Heart right ventricle (tissue), 16 donors: ENCODE results near the gene MYO1E. TPM values are rescaled to one million over a fixed set of nuclear protein-coding genes. Genes with fewer than 3 reads are reported as not detected.

Source experiments
- ATAC-seq, 8 donors: fragments of 200-7000 bp; cut with Tn5 transposase; one replicate each; pipeline ENCODE4 v1.9.1; 2020; ENCODE audit warnings: mild to moderate bottlenecking in 8 of 8, moderate library complexity in 8 of 8, moderate number of reproducible peaks in 1 of 8
- DNase-seq, 2 donors: peaks; one replicate each; pipeline ENCODE4 v3.0.0-alpha.2; 2020
- H3K27ac ChIP-seq, 10 donors: fragments of 200-600 bp; sonication (generic) in 2 of 10; one replicate each; pipeline versions ENCODE4 v1.5.0 to v1.8.0; 2020 to 2022; ENCODE audit warnings: mild to moderate bottlenecking in 3 of 10
- H3K27me3 ChIP-seq, 7 donors: fragments of 200-600 bp; one replicate each; pipeline ENCODE4 v1.8.0; 2021 to 2022; ENCODE audit warnings: mild to moderate bottlenecking in 2 of 7
- H3K36me3 ChIP-seq, 9 donors: fragments of 200-600 bp; sonication (generic) in 1 of 9; one replicate each; pipeline versions ENCODE4 v1.5.0 to v1.8.0; 2020 to 2022; ENCODE audit warnings: mild to moderate bottlenecking in 2 of 9
- H3K4me1 ChIP-seq, 9 donors: fragments of 200-600 bp; sonication (generic) in 1 of 9; one replicate each; pipeline versions ENCODE4 v1.5.0 to v1.8.0; 2020 to 2022; ENCODE audit warnings: mild to moderate bottlenecking in 4 of 9
- H3K4me3 ChIP-seq, 10 donors: fragments of 200-600 bp; sonication (generic) in 2 of 10; one replicate each; pipeline versions ENCODE4 v1.5.0 to v1.8.0; 2020 to 2022; ENCODE audit warnings: mild to moderate bottlenecking in 7 of 10, moderate library complexity in 2 of 10
- H3K9me3 ChIP-seq, 11 donors: fragments of 200-600 bp in 10 of 11; sonication (generic) in 2 of 11; one replicate each; pipeline versions ENCODE4 v1.5.0 to v1.8.0; 2013 to 2022; ENCODE audit warnings: mild to moderate bottlenecking in 2 of 11, control low read depth in 1 of 11, moderate library complexity in 1 of 11
- WGBS, 2 donors: extraction: QIAGEN DNeasy Blood & Tissue Kit; methylation state at CpG; one replicate each; pipeline ENCODE4 v1.1.7; 2013; ENCODE audit warnings: inconsistent platforms in 1 of 2; 5-methylcytosine and 5-hydroxymethylcytosine counted together
- intact Hi-C, 10 donors: fragments of 100-400 bp; cut with DNase I; formaldehyde crosslinking; loops; one replicate each; pipeline versions ENCODE4 v1.11.1 to v1.14.2; 2022
- polyA plus RNA-seq, 2 donors: library from polyadenylated mRNA; stranded (reverse); fragments of 200-250 nt; gene quantifications; one replicate each; pipeline ENCODE4 v1.2.3, GENCODE V29; 2013
- total RNA-seq, 10 donors: library from RNA; stranded (reverse); fragmentation: NEBNext Ultra II Directional in 3 of 10; extraction: Animal tissue kit (Norgen Biotek cat#: 25700) in 3 of 10; gene quantifications; one replicate each; pipeline versions ENCODE4 v1.2.1 to v1.2.4, GENCODE V29; 2021 to 2023
- TF ChIP-seq, protein P1 (sequence below), 9 donors: fragments of 200-600 bp; sonication (generic) in 2 of 9; IDR thresholded peaks; one replicate each; pipeline versions ENCODE4 v1.5.0 to v1.8.0; 2021 to 2022; ENCODE audit warnings: antibody characterized with exemption in 9 of 9, mild to moderate bottlenecking in 5 of 9, moderate library complexity in 1 of 9
- donor health status: Arrhythmogenic right ventricular cardiomyopathy.
- donor health status: ischemic (EF 13 %, LVEDD 7.1; RV severe dilation, severe dysfunction).
- donor health status: healthy with polysubstance abuse.
- donor health status: DM: no; HTN: yes; CAD: no.
- donor health status: DM: no; HTN: no; CAD: no.
- donor health status: ischemic (EF 25% LVEDD 6.9; RV normal size, moderate dysfunction).
- donor health status: ischemic (EF 25% LVEDD 5.7; RV mildly dilated, moderate dysfunction).
- donor health status: healthy.
- donor health status: DM: yes; HTN: yes; CAD: no.
- donor health status: Ischemic cardiomyopathy.
- donor health status: ischemic (EF 35%, LVEDD 5.7; RV mildly dilated, moderate dysfunction).
- donor health status: nonischemic (EF 11% LVEDD 7.7; RV severe dilation, severe dysfunction).
- donor health status: DM: yes; HTN: yes; CAD: no.
- donor health status: PGD.
- donor health status: ischemic (EF 29% LVEDD 5.4; RV normal size, mild dysfunction).
- donor health status: nonischemic (EF 23%, LVEDD 6.1; RV moderate dilation, normal function).

The MYO1E gene
- total and polyA plus RNA-seq, 12 donors = 9.3 to 75.3 (median 27.4) TPM

DNA sequence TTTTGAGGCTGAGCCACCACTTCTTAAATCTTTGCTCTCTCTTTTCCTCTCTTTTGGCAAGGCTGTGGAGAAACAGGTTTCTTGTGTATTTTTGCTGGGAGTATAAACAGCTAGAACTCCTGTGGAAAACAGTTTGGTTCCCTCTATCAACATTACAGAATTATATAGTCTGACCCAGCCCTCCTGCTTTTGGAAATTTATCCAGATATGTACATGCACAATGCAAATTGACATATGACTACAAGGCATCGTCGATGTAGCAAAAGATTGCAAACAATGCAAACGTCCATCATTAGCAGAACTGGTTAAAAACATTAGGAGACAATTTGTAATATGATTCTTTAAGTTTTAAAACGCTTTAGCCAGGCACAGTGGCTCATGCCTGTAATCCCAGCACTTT, 12.5 kb upstream of the MYO1E start:
- no peak overlapping the region for H3K4me3 ChIP-seq
- no peak for ATAC-seq
- TF ChIP-seq, protein P1, sequence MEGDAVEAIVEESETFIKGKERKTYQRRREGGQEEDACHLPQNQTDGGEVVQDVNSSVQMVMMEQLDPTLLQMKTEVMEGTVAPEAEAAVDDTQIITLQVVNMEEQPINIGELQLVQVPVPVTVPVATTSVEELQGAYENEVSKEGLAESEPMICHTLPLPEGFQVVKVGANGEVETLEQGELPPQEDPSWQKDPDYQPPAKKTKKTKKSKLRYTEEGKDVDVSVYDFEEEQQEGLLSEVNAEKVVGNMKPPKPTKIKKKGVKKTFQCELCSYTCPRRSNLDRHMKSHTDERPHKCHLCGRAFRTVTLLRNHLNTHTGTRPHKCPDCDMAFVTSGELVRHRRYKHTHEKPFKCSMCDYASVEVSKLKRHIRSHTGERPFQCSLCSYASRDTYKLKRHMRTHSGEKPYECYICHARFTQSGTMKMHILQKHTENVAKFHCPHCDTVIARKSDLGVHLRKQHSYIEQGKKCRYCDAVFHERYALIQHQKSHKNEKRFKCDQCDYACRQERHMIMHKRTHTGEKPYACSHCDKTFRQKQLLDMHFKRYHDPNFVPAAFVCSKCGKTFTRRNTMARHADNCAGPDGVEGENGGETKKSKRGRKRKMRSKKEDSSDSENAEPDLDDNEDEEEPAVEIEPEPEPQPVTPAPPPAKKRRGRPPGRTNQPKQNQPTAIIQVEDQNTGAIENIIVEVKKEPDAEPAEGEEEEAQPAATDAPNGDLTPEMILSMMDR (IDR thresholded peaks at IDR 0.05) = no peak
- intact Hi-C loops = loop anchor here in 1 of 10 donors (10.0 kb wide), 1 partner anchor 90 kb away; no protein-coding TSS in a partner anchor
- DNase-seq = no peak
- 78 to 79% methylated on average over 4 of the region's 4 CpGs for WGBS, 2 donors
- no peaks in the 10 kb centered on the region for H3K27me3 ChIP-seq
- peaks cover 0 to 6% (median 0%) of the 10 kb centered on the region in 9 donors for H3K4me1 ChIP-seq
- H3K36me3 ChIP-seq = peaks cover 0 to 16% (median 0%) of the 10 kb centered on the region in 9 donors
- H3K9me3 ChIP-seq = no peaks in the 10 kb centered on the region
- H3K27ac ChIP-seq = no peak overlapping the region

DNA sequence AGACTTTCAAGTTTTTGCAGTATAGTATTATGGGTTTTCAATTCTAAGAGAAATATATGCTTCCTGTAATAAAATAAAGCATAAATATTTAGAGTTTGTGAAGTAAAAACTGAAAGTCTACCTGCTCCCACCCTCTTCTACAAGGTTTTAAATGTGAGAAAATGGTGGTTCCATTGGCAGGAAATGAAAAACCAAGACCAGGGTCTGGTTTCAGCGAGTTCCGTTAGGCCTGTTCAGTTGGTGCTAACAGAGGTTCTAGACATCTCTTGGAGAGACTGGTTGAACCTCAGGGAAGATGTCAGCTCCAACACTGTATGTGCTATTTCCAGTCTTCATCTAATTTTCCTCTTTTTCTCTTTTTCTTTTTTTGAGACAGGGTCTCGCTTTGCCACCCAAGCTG, 11.8 kb upstream of the MYO1E start:
- TF ChIP-seq, protein P1 (IDR thresholded peaks at IDR 0.05) = no peak
- intact Hi-C loops = loop anchor here in 1 of 10 donors (10.0 kb wide), 1 partner anchor 90 kb away; no protein-coding TSS in a partner anchor
- WGBS, 2 donors = 96 to 97% methylated on average over 3 of the region's 3 CpGs

DNA sequence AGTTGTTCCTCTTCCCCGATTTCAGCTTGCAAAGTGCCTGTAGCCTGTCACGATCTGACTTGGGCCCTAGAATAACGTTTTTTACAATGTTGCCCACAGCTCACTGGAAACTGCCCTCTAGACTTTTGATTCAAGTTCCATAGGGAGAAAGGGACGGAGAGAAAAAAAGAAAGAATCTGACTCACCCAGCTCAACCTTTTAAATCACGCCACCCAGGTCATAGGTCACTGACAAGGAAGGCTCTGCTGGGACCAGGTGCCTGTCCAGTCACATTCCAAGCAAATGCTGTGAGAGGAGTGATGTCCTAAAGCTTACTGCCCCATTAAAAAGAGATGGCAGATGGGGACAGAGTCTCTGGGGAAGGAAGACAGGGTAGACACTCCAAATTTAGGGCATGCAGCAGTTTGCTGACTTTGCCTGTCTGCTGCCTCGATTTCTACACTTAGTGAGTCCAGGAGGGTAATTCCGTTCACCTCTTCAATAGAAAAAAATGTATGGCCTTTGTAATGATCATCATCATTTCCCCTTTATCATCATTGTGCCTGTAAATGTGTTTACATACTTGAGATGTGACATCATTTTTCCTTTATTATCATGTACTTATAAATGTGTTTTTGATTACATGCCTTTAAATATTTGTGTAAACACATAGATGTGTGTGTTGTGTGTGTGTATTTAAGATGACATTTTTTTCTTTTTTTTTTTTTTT, 8.4 kb upstream of the MYO1E start:
- Histone ChIP-seq H3K27ac (no peak overlapping the region), H3K4me3 (no peak overlapping the region), H3K9me3 (no peaks in the 10 kb centered on the region), H3K27me3 (no peaks in the 10 kb centered on the region), H3K4me1 (peaks cover 0 to 6% (median 0%) of the 10 kb centered on the region in 9 donors), H3K36me3 (peaks cover 0 to 16% (median 0%) of the 10 kb centered on the region in 9 donors)
- 72 to 73% methylated on average over 7 of the region's 7 CpGs for WGBS, 2 donors
- DNase-seq (no peak), ATAC-seq (no peak)
- intact Hi-C loops = loop anchor here in 1 of 10 donors (10.0 kb wide), 1 partner anchor 94 kb away; no protein-coding TSS in a partner anchor
- TF ChIP-seq, protein P1 (IDR thresholded peaks at IDR 0.05) = no peak

More for the DNA sequence above, 11.8 kb upstream of the MYO1E start:
- Histone ChIP-seq H3K27me3 (no peaks in the 10 kb centered on the region), H3K4me1 (peaks cover 0 to 6% (median 0%) of the 10 kb centered on the region in 9 donors), H3K9me3 (no peaks in the 10 kb centered on the region), H3K36me3 (peaks cover 0 to 16% (median 0%) of the 10 kb centered on the region in 9 donors), H3K27ac (no peak overlapping the region), H3K4me3 (no peak overlapping the region)
- ATAC-seq (no peak), DNase-seq (no peak)

DNA sequence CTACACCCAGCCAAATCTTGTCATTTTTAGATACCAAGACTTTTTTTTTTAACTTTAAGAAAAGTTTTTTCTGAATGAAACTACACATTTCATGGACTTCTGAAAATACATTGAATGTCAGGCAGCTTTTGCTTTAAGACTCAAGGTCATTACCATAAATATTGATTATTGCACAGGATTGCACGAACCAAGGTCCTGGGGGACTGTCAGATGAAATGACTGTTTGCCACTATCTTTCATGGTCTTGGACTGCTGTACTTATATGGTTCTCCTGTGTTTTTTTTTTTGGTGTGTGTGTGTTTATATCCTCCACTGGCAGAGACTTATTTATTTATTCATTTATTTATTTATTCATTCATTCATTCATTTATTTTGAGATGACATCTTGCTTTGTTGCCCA, 6.9 kb upstream of the MYO1E start:
- Histone ChIP-seq H3K27ac (no peak overlapping the region), H3K27me3 (no peaks in the 10 kb centered on the region), H3K4me3 (no peak overlapping the region), H3K36me3 (peaks cover 0 to 12% (median 0%) of the 10 kb centered on the region in 9 donors), H3K4me1 (peaks cover 0 to 6% (median 0%) of the 10 kb centered on the region in 9 donors), H3K9me3 (no peaks in the 10 kb centered on the region)
- ATAC-seq = no peak
- intact Hi-C loops = loop anchor here in 7 of 10 donors (2.0 to 10.0 kb wide), 5 partner anchors 105 to 127 kb away; no protein-coding TSS in a partner anchor
- 87 to 91% methylated on average over 1 of the region's 1 CpG for WGBS, 2 donors
- TF ChIP-seq, protein P1 (IDR thresholded peaks at IDR 0.05) = no peak
- no peak for DNase-seq
